T-helper 1 cell treated with Interleukin-12 subunit alpha and Interleukin-12 subunit beta and Interleukin-4 antibody, amounts not matched to agents 30 μg/mL and 1 μg/mL, for 36 hours (primary cell): ENCODE data around the gene C7orf57.
"Not testable (repeated sequence)": the region's sequence is repeated elsewhere in the genome, so short reads cannot be mapped to it uniquely, and the experiment has no call there.

ENCODE experiments used
- H3K27ac Mint-ChIP-seq: one replicate; pipeline ENCODE4 v1.8.0; 2021; ENCODE audit warnings: mild to moderate bottlenecking, mixed read lengths
- H3K27me3 Mint-ChIP-seq: one replicate; pipeline ENCODE4 v1.8.0; 2021; ENCODE audit warnings: low read depth, mixed read lengths
- H3K36me3 Mint-ChIP-seq: one replicate; pipeline ENCODE4 v1.8.0; 2021; ENCODE audit warnings: low read depth, mixed read lengths
- H3K4me1 Mint-ChIP-seq: one replicate; pipeline ENCODE4 v1.8.0; 2021; ENCODE audit warnings: low read depth, mixed read lengths
- H3K4me3 Mint-ChIP-seq: one replicate; pipeline ENCODE4 v1.8.0; 2021; ENCODE audit warnings: mild to moderate bottlenecking, moderate library complexity, mixed read lengths
- H3K9me3 Mint-ChIP-seq: one replicate; pipeline ENCODE4 v1.8.0; 2021; ENCODE audit warnings: mixed read lengths

Gene C7orf57

GRCh38 chr7:48046458-48046857 lies 11.1 kb downstream of the C7orf57 start:
- peaks cover 21% of the 10 kb centered on the region for H3K4me1 Mint-ChIP-seq
- peaks cover 3% of the 10 kb centered on the region for H3K27me3 Mint-ChIP-seq
- H3K9me3 Mint-ChIP-seq = no peaks in the 10 kb centered on the region
- peaks cover 1% of the 10 kb centered on the region for H3K36me3 Mint-ChIP-seq
- H3K27ac Mint-ChIP-seq = no peak overlapping the region
- H3K4me3 Mint-ChIP-seq = no peak overlapping the region

GRCh38 chr7:48048113-48048512 lies 12.8 kb downstream of the C7orf57 start:
- Mint-ChIP-seq H3K27me3 (peaks cover 3% of the 10 kb centered on the region), H3K36me3 (peaks cover 1% of the 10 kb centered on the region), H3K4me3 (no peak overlapping the region), H3K9me3 (no peaks in the 10 kb centered on the region), H3K27ac (no peak overlapping the region), H3K4me1 (peaks cover 17% of the 10 kb centered on the region)

- H3K9me3 Mint-ChIP-seq = no peaks in the 10 kb centered on the region
- H3K4me3 Mint-ChIP-seq = no peak overlapping the region
These were observed 14.5 kb downstream of the C7orf57 start for GRCh38 chr7:48049850-48050249.

GRCh38 chr7:48052748-48053147 lies 17.4 kb downstream of the C7orf57 start:
- Mint-ChIP-seq H3K27ac (no peak overlapping the region), H3K4me3 (no peak overlapping the region), H3K27me3 (peaks cover 8% of the 10 kb centered on the region)

More at GRCh38 chr7:48049850-48050249, 14.5 kb downstream of the C7orf57 start:
- peaks cover 3% of the 10 kb centered on the region for H3K27me3 Mint-ChIP-seq
- H3K36me3 Mint-ChIP-seq = peaks cover 1% of the 10 kb centered on the region
- H3K27ac Mint-ChIP-seq = no peak overlapping the region
- H3K4me1 Mint-ChIP-seq = peaks cover 16% of the 10 kb centered on the region

GRCh38 chr7:48053736-48054135 lies 18.4 kb downstream of the C7orf57 start:
- no peak overlapping the region for H3K27ac Mint-ChIP-seq
- no peaks in the 10 kb centered on the region for H3K4me1 Mint-ChIP-seq
- peaks cover 8% of the 10 kb centered on the region for H3K27me3 Mint-ChIP-seq
- H3K9me3 Mint-ChIP-seq = peaks cover 18% of the 10 kb centered on the region
- H3K36me3 Mint-ChIP-seq = no peaks in the 10 kb centered on the region
- H3K4me3 Mint-ChIP-seq = no peak overlapping the region

More at GRCh38 chr7:48052748-48053147, 17.4 kb downstream of the C7orf57 start:
- peaks cover 11% of the 10 kb centered on the region for H3K9me3 Mint-ChIP-seq
- no peaks in the 10 kb centered on the region for H3K36me3 Mint-ChIP-seq
- H3K4me1 Mint-ChIP-seq = no peaks in the 10 kb centered on the region

DNA sequence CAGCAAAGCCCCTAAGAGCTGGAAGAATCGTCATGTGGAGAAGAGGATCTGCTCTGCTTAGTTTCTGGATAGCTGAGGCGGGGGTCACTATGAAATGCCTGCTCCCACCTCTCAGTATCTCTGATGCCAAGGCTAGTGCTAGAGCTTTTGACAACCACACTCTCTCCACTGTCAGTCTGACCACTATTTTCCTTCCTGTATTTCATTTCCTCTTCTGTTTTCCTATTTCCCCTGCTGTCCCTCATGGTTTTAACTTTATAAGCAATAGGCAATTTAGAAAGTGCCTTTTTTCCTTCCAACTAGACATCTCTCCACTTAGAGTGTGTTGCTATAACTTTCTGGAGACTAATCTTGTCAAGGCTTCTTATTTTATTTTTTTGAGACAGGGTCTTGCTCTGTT lies 23.6 kb downstream of the C7orf57 start:
- Mint-ChIP-seq H3K36me3 (no peaks in the 10 kb centered on the region), H3K4me1 (no peaks in the 10 kb centered on the region), H3K9me3 (peaks cover 25% of the 10 kb centered on the region), H3K27me3 (peaks cover 13% of the 10 kb centered on the region), H3K27ac (no peak overlapping the region), H3K4me3 (no peak overlapping the region)

- no peaks in the 10 kb centered on the region for H3K36me3 Mint-ChIP-seq
- H3K27me3 Mint-ChIP-seq = peaks cover 13% of the 10 kb centered on the region
- no peak overlapping the region for H3K4me3 Mint-ChIP-seq
- H3K27ac Mint-ChIP-seq = no peak overlapping the region
- H3K9me3 Mint-ChIP-seq = peaks cover 31% of the 10 kb centered on the region
- H3K4me1 Mint-ChIP-seq = no peaks in the 10 kb centered on the region
These were observed 24.4 kb downstream of the C7orf57 start for GRCh38 chr7:48059706-48060105.

DNA sequence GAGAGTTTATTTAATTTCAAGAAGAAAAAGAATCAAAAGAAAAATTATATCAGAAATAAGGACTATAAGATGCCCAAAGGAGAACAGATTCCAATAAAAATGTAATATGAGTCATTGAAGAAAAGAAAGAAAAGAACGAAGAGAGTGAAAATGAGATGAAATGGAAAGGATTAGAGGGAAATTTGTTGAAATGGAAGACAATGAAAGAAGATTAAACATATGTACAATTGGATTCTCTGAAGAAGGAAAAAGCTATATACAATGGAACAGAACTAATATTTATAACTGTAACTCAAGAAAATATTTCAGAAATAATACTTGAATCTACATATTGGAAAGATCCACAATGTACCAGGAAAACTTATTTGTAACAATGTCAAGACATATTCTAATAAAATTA lies 28.6 kb downstream of the C7orf57 start:
- Mint-ChIP-seq H3K4me3 (no peak overlapping the region), H3K27ac (no peak overlapping the region), H3K36me3 (no peaks in the 10 kb centered on the region), H3K9me3 (peaks cover 12% of the 10 kb centered on the region), H3K4me1 (no peaks in the 10 kb centered on the region), H3K27me3 (peaks cover 5% of the 10 kb centered on the region)

DNA sequence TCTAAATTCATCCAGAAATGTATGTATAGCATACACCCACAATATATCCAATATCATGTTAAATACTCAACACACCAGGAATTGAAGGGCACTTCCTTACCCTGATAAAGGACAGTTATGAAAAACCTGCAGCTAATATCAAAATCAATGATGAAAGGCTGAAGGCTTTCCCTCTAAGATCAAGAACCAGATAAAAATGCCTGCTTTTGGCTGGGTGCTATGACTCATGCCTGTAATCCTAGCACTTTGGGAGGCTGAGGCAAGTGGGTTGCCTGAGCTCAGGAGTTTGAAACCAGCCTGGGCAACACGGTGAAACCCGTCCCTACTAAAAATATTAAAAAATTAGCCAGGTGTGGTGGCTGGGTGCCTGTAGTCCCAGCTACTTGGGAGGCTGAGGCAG lies 32.1 kb downstream of the C7orf57 start:
- Mint-ChIP-seq H3K9me3 (peaks cover 16% of the 10 kb centered on the region), H3K27ac (no peak overlapping the region), H3K4me3 (no peak overlapping the region), H3K4me1 (no peaks in the 10 kb centered on the region), H3K27me3 (peaks cover 5% of the 10 kb centered on the region), H3K36me3 (no peaks in the 10 kb centered on the region)

DNA sequence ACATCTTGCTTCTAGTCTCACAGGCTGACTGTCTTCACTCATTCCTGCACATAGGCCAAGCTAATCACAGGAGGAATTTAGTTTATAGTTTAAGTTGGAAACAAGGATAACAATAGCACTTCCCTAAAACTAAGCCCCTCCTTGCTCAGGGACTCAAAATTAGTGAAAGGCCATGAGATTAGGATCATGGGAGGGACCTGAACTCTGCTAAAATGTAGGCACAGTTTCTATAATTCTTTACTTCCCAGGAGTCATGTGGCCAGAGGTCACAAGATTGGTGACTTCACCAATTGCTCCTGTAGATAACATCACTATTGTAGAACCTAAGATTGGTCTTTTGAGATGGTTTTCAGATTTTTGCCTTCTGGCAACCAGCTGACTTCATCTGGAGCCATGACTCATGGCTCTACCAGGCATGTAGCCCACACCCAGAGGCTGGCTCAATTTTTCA lies 38.9 kb downstream of the C7orf57 start:
- Mint-ChIP-seq H3K4me1 (peaks cover 6% of the 10 kb centered on the region), H3K27me3 (no peaks in the 10 kb centered on the region), H3K9me3 (peaks cover 5% of the 10 kb centered on the region), H3K4me3 (no peak overlapping the region), H3K27ac (no peak overlapping the region), H3K36me3 (no peaks in the 10 kb centered on the region)

DNA sequence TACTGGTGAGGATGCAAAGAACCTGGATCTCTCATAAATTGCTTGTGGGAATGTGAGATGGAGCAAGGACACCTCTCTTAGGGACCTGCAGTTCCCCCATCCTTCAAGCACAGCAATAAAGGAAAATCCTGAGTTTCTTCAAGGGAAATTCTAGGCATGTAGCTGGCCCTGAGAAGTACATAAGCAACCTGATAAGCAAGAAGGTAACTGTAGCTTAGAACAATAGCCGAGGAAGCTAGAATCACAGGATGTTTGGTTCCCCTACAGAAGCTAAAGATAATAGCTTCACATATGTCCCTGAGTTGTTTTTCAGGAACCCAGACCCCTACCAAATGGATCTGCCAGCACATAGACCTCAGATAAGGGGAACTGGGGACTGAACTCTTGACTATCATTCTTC lies 42.1 kb downstream of the C7orf57 start:
- Mint-ChIP-seq H3K9me3 (peaks cover 2% of the 10 kb centered on the region), H3K4me1 (peaks cover 9% of the 10 kb centered on the region), H3K36me3 (no peaks in the 10 kb centered on the region), H3K27me3 (no peaks in the 10 kb centered on the region), H3K27ac (no peak overlapping the region), H3K4me3 (no peak overlapping the region)

DNA sequence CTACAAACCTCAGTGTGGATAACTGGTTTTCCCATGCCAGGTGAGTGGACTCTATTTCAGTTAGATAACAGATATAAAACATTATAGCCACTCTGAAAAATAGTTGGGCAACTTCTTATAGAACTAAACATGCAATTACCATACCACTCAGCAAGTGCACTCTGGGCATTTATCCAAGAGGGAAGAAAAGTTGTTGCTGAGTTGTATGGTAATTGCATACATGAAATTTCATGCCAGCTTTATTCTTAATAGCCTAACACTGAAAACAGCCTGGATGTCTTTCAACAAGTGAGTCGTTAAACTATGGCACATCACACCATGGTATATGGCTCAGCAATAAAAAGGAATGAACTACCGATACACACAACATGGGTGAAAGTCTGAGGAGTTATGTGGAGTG lies 43.1 kb downstream of the C7orf57 start:
- Mint-ChIP-seq H3K27me3 (no peaks in the 10 kb centered on the region), H3K9me3 (no peaks in the 10 kb centered on the region), H3K27ac (no peak overlapping the region), H3K4me1 (peaks cover 19% of the 10 kb centered on the region), H3K4me3 (no peak overlapping the region), H3K36me3 (peaks cover under 1% of the 10 kb centered on the region)

GRCh38 chr7:48082378-48082777 lies 47.0 kb downstream of the C7orf57 start:
- H3K4me3 Mint-ChIP-seq, H3K27ac Mint-ChIP-seq, H3K27me3 Mint-ChIP-seq, H3K9me3 Mint-ChIP-seq, H3K36me3 Mint-ChIP-seq: not testable (repeated sequence)
- H3K4me1 Mint-ChIP-seq = peaks cover 52% of the 10 kb centered on the region

DNA sequence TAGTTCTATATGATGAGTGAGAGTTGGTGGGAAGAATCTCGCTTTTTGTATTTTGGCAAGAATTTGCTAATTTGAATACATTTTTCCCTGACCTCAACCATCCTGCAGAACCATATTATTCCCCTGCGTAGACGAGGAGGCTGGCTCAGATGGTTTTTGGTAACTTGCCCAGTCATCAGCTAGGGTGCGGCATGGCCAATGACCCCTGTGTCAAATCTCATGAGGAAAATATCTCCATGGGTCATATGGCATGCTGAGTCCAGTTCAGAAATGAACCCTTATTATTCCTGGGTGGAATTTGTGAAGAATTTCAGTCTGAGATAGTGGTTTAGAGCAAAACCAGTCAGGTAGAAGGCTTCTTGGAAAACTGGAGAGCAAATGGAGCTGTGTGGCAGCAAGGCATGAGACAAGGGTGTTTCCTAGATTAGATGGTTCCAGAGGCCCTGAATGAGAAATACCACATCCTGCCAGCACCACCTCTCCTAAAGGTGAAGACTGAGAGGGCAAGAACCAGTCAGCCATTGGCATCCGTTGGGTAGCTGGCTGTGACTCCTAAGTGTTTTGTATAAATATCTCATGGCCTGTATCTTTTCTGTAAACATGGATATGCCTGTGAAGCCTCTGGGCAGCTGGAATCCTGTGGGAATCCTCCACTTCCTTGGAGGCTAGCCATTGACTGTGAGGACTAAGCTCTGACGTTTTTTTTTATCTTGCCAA lies 47.9 kb downstream of the C7orf57 start:
- Mint-ChIP-seq H3K27ac (peak overlapping the region; percentile 59), H3K36me3 (peaks cover 1% of the 10 kb centered on the region), H3K4me1 (peaks cover 55% of the 10 kb centered on the region), H3K4me3 (peak overlapping the region; percentile 2), H3K27me3 (no peaks in the 10 kb centered on the region), H3K9me3 (no peaks in the 10 kb centered on the region)

DNA sequence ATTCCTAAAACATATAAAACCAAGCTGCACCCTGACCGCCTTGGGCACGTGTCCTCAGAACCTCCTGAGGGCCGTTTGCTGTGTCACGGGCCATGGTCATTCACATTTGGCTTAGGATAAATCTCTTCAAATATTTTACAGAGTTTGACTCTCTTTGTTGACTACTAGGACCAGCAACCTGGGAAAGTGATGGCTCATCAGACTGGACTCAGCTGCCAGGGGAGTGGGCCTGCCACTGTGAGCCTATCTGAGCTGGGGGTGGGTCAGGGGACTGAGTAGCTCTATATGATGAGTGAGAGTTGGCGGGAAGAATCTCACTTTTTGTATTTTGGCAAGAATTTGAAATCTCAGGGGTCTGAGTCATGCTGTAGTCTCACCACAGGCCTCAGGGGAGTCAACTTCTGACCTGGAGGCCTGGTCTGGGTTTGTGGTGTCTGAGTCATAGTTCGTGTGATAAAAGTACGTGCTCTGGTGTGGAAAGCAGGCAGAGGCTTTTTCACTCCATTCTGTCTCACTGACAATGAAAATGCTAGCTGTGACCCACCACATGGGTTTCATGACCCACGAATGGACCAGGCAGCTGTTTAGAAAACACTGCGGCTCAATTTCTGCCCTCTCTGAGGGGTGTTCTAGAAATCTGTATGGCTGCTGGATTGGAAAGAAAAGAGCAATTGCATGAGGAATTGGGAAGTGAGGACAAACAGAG lies 49.5 kb downstream of the C7orf57 start:
- peaks cover 54% of the 10 kb centered on the region for H3K4me1 Mint-ChIP-seq
- peak overlapping the region; percentile 41 for H3K4me3 Mint-ChIP-seq
- no peaks in the 10 kb centered on the region for H3K27me3 Mint-ChIP-seq
- no peaks in the 10 kb centered on the region for H3K9me3 Mint-ChIP-seq
- peak overlapping the region; percentile 91 for H3K27ac Mint-ChIP-seq
- peaks cover 1% of the 10 kb centered on the region for H3K36me3 Mint-ChIP-seq
